Kidney tubule cell (primary cell): ENCODE measurements around the gene CERK.
"Not testable (repeated sequence)": the region's sequence is repeated elsewhere in the genome, so short reads cannot be mapped to it uniquely, and the experiment has no call there.

ENCODE experiments used
- DNase-seq: peaks from one replicate; pipeline ENCODE4 v3.0.0-alpha.2; 2018; ENCODE audit warnings: low spot score

The CERK gene

DNA sequence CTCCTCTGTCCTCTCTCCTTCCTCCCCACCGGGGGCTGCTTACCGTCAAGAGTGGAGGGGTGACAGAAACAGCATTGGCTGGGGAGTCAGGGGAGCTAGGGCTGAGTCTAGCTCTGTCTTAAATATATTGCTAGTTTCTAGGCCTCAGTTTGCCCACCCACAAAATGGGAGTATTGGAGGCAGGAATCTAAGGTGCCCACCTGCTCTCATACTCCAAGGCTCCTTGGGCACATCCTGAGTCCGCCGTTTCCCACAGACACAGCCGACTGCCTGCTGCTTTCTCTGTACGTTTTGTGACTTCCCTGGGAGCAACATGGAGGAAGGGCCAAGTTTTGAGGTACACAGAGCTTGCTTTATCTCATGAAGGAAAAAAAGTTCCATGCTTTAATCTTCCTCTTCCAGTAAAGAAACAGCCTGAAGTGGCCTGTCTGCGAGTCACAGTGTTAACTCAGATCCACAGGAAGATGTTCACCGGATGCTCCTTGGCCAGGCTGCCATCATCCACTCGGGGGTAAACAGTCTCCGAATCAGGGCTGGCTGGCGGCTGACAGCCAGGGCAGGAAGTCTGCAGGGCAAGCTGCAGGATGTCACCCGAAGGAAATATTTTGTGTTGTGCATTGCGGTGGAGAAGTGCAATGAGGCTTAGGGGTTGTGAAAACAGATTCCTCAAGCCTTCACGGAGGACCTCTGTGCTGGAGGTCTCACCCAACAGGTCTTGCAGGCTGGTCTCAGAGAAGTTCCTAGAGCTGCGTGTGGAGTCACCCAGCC, 11.0 kb upstream of the CERK start:
- peak; percentile 43 for DNase-seq

DNA sequence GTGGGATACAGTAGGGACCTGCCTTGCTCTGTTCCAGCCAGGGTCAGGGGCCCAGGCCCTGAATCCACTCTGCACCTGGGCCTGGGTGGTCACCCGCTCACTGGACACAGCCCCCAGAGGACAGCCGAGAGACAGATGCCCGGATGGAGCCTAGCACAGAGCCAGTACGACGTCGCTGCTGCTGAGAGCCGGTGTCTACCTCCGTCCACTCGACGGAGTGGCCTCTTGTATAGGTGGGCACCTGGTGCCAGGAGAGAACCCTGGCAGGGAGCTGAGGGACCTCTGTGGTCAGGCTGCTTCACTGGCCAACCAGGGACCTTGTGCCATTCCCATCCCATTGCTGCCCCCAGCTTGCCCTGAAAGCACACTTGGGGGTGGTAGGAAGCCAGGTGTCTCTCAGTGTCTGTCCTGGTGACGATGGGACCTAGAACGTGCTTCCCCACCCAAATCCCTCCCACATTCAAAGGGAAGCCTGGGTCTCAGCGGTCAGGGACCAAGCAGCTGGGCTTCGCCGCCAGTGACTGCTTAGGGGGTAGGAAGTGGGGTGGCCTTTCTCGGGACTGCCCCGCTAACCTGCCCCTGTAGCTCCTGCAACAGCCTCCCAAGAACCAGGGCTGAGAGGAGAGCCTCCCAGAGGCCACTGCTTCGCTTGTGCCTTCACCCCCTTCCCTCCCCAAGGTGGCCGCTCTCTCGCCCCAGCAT, 10.3 kb upstream of the CERK start:
- no peak for DNase-seq

DNA sequence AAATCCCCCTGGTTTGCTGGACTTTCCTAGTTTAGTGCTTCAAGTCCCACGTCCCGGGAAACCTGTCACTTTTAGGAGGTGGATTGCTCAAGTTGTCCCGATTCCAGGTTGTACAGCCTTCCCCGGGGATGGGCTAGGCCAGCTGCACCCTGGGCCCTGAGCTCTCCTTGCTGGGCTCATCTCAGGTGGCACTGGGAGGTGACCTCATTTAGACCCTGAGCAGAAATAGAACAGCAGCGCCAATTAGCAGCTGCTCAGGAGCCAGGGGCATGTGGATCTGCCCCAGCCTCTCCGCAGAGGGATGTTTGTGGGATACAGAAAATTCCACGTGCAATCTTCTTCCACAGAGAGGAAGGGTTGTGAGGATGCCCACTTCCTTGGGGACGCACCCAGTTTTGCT, 9.6 kb upstream of the CERK start:
- DNase-seq, result no peak

DNA sequence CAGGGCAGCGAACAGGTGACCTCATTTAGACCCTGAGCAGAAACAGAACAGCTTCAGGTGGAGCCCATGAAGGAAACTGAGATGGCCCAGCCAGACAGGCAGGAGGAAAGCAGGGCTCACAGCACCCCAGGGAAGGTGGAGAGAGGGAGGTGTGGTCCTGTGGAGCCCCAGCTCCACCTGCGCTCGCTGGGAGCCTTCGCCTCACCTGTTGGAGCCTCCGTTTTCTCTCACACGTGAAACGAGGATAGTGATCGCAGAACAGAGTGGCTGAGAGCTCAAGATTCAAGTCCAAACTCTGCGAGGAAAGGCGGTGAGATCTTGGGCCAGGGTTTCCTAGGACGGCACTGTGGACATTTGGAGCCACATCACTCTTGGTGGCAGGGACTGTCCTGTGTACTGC, 8.6 kb upstream of the CERK start:
- no peak for DNase-seq

DNA sequence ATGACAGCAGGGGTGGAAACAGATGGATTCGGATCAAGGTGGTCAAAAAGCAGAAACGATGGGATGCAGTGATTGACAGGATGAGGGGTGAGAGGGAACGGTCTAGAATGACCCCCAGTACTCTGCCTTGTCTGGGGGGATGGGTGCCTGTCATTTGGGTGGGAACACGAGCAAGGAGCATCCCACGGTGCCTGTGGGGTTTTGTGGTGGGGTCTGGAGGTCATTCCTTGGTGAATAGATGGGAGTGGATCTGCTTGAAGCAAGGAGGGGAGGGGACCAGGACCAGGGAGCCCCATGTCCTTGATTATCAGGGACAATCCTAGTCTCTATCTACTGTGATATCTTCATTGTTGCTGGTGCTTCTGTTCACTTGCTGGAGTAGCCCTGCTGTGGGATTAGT, 8.1 kb upstream of the CERK start:
- no peak for DNase-seq

DNA sequence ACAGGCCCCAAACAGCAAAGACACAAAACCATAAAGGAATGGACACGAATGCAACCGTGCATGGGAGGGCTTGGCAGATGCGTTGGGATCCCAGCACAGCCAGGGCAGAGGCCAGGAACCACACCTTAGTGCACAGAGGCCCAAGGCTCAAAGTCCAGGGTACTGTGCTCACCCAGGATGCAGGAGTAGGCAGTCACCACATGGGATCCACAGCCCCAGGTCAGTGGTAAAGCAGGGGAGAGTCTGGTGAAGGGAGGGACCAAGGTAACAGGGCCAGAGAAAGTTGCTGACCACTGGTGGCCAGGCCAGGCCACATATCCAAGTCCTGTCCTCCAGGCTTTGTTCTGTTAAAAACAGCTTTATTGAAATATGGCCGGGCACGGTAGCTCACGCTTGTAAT, 6.5 kb upstream of the CERK start:
- no peak for DNase-seq

DNA sequence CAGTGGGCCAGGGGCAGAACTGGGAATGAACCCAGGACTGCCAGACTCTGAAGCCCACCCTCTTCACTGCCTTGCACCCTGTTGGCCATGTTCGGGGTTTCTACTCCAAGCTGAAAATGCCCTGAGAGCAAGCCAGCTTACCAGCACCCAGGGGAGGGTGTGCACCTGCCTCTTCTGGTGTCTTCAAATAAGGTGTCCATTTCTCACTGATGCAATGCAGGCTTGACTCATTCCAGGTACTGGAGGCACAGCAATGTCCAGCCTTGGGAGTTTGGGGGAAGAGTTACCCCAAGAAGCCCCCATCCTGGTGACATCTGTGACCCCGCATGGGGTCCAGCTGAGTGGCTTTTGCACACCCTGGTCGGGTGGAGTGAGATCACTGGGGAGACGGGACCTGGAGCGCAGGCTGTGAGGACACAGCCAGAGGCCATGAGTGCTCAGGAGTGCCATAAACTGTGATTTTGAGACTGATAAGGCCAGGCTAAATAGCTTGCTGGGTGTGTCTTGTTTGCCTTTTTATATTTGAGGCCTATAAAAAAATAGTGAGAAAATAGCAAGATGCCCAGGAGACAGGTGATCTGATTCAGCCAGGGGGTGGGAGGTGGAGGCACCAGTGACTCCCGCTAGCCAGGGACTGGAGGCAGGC, 4.6 kb upstream of the CERK start:
- no peak for DNase-seq

DNA sequence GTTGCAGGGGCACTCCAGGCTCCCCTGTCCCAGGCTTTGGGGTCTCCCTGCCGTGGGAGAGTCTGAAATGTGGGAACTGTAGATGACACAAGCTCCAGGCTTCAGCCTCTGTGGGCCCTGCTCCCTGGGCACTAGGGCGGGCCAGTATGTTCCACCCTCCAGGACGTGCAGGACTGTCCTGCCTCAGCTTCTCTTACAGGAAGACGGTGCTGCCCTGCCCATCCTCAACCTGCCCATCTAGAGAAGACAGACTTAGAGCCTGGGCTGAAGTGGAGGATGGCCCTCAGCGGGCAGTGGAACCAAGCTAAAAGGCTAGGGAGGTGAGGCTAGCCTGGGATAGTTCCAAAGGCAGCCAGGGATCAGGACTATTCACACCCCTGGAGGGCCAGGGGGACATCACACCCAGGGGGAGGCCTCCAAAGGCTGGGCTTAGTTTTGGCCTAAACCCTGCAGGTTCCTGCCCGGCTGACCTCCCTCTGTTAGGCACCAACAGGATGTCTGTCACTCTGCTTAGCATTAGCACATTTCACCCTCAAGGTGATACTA, 4.0 kb upstream of the CERK start:
- no peak for DNase-seq

DNA sequence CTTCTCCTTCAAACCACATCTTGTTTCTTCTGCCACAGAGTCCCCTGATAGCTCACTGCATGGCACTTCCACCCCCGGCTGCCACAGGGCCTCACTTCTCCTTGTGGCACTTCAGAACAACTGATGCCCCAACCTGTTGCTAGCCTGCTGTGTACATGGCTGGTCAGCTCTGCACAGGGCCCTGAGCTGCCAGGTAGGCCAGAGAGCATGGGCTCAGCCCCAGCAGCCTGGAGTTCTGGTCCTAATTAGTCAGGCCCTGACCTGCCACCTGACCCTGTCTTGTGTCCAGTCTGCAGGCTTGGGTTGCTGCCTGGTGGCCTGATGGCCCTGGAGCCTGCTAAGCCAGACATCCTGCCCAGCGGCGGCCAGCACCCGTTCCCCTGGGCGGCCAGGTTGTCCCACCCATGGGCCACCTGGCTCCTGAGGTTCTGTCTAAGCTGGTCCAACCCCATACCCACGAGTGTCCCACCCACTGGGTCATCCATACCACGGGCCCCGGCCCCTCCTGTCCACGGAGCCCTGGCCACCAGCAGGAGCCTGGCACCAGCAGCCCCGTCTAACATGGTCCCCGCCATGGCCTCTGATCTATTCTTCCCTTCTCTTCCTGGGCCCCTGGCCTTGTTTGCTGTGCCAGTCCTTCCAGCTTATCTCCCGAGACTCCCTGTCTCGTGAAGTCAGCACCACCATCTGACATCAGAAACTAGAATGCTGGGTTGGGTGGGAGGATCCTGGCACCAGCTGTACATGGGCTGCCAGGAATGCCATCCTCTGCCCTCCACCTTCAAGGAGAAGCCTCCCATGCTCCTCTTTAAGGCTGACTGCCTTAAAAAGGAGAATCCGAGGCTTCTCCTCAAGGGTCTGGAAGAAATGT, 3.1 kb upstream of the CERK start:
- DNase-seq, result no peak

DNA sequence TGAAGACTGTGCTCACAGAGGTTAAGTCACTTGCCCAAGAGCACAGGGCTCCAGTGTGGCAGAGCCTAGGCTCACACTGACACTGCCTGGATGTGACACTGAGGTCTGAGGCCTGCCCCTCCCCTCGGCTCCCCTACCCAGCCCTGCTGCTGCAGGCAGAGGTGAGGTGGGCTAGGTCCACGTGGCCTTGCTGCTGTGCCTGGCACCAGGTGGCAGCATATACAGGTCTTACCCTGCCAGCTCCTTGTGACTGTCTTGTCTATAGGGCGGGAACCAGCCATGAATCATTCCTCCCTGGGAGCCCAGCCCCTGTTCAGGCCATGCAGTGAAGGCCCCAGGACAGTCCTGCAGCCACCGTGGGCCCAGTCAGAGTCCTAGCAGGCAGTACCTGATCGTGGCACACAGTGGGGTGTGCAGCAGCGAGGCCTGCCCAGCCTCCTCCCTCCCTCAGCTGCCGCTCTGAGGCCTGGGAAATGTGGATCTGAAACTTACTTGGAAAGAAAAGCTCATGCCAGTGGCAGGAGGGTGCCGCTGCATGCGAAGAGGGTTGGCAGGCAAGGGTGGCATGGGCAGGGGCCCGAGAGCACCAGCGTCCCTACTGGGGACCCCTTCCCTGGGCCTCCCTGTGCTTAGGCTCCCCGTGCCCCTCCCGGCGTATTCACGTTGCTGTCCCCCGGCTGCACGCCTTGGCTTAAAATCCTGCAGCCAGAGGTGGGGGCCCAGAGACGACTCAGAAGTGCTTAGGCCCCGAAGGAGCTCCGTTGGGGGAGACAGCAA, 1.2 kb upstream of the CERK start:
- peak; percentile 82 for DNase-seq

DNA sequence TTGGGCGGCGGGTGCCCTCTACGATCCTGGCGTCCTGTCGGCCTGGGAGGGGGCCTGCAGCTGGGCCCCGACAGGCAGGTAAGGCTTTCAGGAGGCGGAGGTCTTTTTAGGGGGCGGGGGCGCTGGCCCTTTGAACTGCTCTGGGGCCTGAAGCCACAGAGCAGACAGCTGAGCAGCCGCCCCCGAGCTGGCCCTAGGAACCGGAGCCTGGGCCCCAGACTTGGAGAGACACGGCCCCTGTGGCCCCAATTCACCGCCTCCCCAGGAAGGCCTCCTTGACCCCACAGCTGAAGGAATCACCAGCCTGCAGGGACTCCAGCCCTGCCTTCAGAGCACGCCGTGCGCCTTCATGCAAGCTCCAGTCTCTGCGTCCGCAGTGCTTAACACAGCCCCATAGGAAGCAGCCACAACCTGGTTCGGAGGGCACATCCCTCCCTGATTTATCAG, 618 bp upstream of the CERK start:
- no peak for DNase-seq

DNA sequence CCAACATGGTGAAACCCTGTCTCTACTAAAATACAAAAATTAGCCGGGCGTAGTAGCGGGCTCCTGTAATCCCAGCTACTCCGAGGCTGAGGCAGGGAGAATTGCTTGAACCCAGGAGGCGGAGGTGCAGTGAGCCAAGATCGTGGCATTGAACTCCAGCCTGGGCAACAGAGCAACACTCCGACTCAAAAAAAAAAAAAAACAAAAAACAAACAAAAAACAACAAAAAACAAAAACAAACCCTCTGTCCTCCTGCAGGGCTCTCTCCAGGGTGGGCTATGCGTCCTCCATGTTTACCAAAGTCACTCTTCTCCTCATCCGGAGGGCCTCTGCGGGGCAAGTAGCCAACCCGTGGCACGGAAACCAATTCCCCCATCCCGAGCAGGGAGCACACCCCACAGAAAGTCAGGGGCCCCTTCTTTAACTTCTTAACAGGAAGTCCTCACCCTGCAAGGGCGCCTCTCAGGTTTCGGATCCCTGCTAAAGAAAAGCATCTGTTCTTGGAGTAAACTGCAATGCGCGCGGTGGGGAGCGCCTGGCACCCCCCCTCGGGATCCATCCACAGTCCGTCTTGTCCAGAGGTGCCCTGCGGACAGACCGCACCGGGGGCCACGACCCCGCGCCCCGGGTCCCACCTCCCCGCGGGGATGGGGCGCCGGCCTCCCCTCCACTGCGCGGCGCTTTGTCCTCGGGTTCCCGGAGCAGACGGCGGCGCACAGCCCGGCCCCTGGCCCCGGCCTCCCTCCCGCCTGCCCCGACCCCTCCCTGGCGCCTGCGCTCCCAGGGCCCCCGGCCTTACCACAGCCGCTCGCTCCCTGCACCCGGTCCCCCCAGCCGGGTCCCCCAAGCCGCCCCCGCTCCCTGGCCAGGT, 712 bp downstream of the CERK start:
- no peak for DNase-seq

DNA sequence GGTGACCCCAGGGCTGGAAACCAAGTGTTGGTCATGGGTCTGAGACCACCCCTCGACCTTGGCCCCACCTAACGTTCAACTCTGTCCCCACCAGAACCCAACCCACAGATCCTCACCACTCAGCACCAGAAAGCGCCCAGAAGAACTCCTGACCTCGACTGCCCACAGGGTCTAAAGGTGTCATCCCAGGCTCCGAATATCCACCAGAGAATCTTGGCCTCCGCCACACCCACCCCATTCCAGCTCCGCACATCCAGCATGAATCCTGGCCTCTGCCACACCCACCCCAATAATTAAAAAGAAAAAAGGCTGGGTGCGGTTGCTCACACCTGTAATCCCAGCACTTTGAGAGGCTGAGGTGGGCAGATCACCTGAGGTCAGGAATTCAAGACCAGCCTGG, 1.3 kb downstream of the CERK start:
- DNase-seq, result no peak

DNA sequence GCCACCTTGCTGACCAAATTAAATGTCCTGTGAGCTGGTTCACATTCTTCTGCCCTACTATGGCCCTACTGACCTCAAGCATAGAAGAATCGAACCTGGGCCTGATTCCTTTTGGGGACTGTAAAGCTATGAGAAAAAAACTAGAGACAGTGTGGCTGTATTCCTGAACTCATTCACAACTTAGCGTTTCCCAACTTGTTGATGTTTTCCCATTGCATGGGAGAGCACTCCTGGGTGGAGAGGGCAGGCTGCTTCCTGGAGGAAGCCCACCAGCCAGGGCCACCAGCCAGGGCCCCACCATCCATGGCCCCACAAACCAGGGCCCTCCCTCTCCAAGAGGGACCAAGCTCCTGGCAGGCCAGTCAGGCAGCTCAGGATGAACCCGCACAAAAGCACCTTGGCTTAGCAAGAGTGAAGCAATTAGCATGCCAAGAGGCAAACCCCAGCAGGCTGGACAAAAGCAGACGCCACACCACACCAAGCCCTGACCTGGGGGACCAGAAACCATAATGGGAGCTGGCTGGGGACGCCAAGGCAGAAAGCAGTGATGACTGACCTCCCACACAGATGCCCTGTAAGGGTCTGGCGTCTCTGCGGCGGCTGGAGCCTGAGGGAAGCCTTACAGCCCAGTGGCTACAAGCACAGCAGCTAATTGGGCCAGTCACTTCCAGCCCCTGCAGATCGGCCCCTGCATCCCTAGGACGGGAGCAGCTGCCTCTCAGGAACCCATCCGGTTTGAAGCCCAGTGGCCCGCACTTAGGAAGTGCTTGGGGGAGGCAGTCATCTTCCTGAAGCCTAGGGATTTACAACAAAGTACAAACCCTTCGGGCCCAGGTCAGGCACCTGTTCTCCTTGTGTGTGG, 2.1 kb downstream of the CERK start:
- no peak for DNase-seq

DNA sequence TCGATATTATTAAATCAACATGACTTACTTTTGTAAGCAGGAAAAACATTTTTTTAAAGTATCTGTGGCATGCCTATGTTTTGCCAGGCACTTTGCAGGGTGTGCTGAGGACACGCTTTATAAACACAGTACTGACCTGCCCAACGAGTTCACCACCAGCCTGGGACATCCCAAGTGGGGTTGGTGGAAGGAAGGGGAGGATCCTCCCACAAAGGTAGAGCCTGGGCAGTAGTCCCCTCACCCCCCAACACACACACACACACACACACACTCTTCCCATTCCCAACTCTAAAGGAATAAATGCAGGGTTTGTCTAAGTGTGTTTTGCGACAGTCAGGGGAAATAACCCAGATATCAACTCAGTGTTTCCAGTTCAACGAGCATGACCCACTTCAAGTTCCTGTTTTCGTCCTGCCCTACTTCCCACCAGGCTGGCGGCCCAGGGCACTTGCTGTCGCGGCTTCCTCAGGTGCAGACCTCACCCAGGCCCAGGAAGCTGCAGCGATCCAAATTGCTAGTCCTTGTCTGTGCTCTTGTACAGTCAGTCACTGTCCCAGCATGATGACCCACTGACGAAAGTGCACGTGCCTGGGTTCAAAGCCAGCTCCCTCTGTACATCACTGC, 3.1 kb downstream of the CERK start:
- DNase-seq, result peak; percentile 67

DNA sequence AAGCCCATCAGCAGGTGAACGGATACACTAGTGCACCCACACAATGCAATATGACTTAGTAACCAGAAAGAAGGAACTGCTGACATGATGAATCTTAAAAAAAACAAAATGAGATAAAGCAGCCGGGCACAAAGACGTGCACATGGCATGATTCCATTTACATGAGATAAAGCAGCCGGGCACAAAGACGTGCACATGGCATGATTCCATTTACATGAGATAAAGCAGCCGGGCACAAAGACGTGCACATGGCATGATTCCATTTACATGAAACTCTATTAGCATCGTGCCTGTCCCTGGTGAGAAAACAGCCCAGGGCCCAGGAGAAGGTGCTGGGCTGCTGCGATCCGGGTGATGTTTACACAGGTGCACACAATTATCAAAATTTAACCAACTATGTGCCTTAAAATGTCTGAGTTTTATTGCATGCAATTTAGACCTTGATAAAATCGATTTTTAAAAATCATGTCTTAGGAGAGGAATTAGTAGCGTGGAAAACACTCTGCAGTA, 3.8 kb downstream of the CERK start:
- DNase-seq, result not testable (repeated sequence)

DNA sequence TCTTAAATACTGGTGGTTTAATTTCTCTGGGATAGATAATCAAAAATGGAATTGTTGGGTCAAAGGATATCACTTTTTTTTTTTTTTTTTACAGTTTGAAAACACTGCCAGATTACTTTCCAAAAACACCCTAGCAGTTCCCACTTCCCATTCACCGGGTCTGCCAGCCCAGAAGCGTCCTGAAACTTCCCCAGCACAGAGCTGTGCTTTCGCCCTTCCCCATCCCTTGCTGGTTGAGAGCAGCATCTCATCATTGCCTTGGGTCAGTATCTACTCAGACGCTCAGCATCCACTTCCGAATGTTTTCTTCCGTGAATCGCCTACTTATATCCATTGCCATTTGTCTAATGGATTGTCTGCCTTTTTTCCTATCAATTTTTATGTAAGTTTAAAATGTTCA, 5.5 kb downstream of the CERK start:
- DNase-seq, result no peak

DNA sequence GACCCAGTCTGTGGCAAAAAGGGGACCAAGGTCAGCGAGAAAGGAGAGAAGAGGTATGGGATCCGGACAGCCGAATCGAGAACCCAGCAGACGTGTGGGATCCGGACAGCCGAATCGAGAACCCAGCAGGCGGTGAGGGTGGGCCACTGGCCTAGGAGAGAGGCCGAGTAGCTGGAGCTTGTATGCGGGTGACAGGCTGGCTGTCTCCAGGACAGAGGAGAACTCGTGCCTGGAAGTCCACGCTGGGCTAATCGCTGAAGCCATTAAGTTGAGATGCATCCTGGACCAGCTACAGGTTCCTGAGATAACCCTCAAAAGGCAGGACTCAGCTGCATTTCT, 6.0 kb downstream of the CERK start:
- DNase-seq, result no peak
